ENCODE measurements around the gene THAP8.
A peak's percentile ranks its signal among the peaks of the same experiment; 100 is the strongest.
"Not testable (repeated sequence)": the region's sequence is repeated elsewhere in the genome, so short reads cannot be mapped to it uniquely, and the experiment has no call there.

The THAP8 gene

GRCh38 chr19:36068810-36069499 lies 14.9 kb upstream of the THAP8 start:
- DNase-seq (ENCODE audit: low spot score): not testable (repeated sequence)

- no peak for DNase-seq (ENCODE audit: low spot score)
Observed at GRCh38 chr19:36067681-36068080, 13.6 kb upstream of the THAP8 start.

GRCh38 chr19:36064826-36065225 lies 10.7 kb upstream of the THAP8 start:
- DNase-seq (ENCODE audit: low spot score): no peak

- no peak for DNase-seq (ENCODE audit: low spot score)
Observed at GRCh38 chr19:36061367-36061766, 7.3 kb upstream of the THAP8 start.

- peak; percentile 83 for DNase-seq (ENCODE audit: low spot score)
Observed at GRCh38 chr19:36060430-36060829, 6.3 kb upstream of the THAP8 start.

GRCh38 chr19:36059180-36059910 lies 5.3 kb upstream of the THAP8 start:
- peak; percentile 67 for DNase-seq (ENCODE audit: low spot score)

- DNase-seq (ENCODE audit: low spot score): no peak
Observed at GRCh38 chr19:36058481-36059179, 4.5 kb upstream of the THAP8 start.

GRCh38 chr19:36054733-36055686 lies 925 bp upstream of the THAP8 start, which contains the start of gene WDR62:
Gene WDR62, plus strand, starts transcription at chr19:36054897. Its CDS starts 75 bp downstream, at chr19:36054972.
- peak; percentile 96 for DNase-seq (ENCODE audit: low spot score)

- no peak for DNase-seq (ENCODE audit: low spot score)
Observed at GRCh38 chr19:36051637-36052036, 2.4 kb downstream of the THAP8 start.

- DNase-seq (ENCODE audit: low spot score): peak; percentile 68
Observed at GRCh38 chr19:36051236-36051635, 2.8 kb downstream of the THAP8 start.

- no peak for DNase-seq (ENCODE audit: low spot score)
Observed at GRCh38 chr19:36049080-36049698, 4.9 kb downstream of the THAP8 start.

GRCh38 chr19:36047835-36048234 lies 6.2 kb downstream of the THAP8 start:
- no peak for DNase-seq (ENCODE audit: low spot score)

GRCh38 chr19:36046443-36047050 lies 7.5 kb downstream of the THAP8 start:
- DNase-seq (ENCODE audit: low spot score): no peak

- DNase-seq (ENCODE audit: low spot score): no peak
Observed at GRCh38 chr19:36043952-36044351, 10.1 kb downstream of the THAP8 start.

- DNase-seq (ENCODE audit: low spot score): no peak
Observed at GRCh38 chr19:36041831-36042230, 12.3 kb downstream of the THAP8 start.

- DNase-seq (ENCODE audit: low spot score): not testable (repeated sequence)
Observed at GRCh38 chr19:36041092-36041491, 13.0 kb downstream of the THAP8 start.

- DNase-seq (ENCODE audit: low spot score): no peak
Observed at GRCh38 chr19:36040495-36040894, 13.6 kb downstream of the THAP8 start.

- DNase-seq (ENCODE audit: low spot score): no peak
Observed at GRCh38 chr19:36032251-36033104, 21.6 kb downstream of the THAP8 start, which contains the start of gene CLIP3. Gene CLIP3, minus strand, starts transcription at chr19:36032873. Its CDS starts 516 bp downstream, at chr19:36032357.

- DNase-seq (ENCODE audit: low spot score): no peak
Observed at GRCh38 chr19:36031308-36031707, 22.8 kb downstream of the THAP8 start.

Measured in D341Med (cell line).